GM21381 (cell line): ENCODE results near the gene RNF183.
"Not testable (repeated sequence)": the region's sequence is repeated elsewhere in the genome, so short reads cannot be mapped to it uniquely, and the experiment has no call there.

Experiments used
- ATAC-seq: cut with Tn5 transposase; IDR thresholded peaks from one replicate; pipeline ENCODE4 v1.9.1; 2021; ENCODE audit warnings: mild to moderate bottlenecking, moderate library complexity; ENCODE audit not compliant: unreplicated experiment

RNF183 gene

GRCh38 chr9:113317777-113318176 is 14.6 kb upstream of the RNF183 start:
- no peak for ATAC-seq

GRCh38 chr9:113316030-113316429 is 12.9 kb upstream of the RNF183 start:
- ATAC-seq: no peak

- ATAC-seq: no peak
Measured at GRCh38 chr9:113315231-113315630, 12.1 kb upstream of the RNF183 start.

- no peak for ATAC-seq
Measured at GRCh38 chr9:113313261-113313660, 10.1 kb upstream of the RNF183 start.

GRCh38 chr9:113311961-113312360 is 8.8 kb upstream of the RNF183 start:
- no peak for ATAC-seq

- ATAC-seq: no peak
Measured at GRCh38 chr9:113310538-113310937, 7.4 kb upstream of the RNF183 start.

GRCh38 chr9:113309204-113309813 is 6.1 kb upstream of the RNF183 start:
- ATAC-seq: no peak

GRCh38 chr9:113307396-113307975 is 4.3 kb upstream of the RNF183 start:
- no peak for ATAC-seq

- ATAC-seq: no peak
Measured at GRCh38 chr9:113306566-113306965, 3.4 kb upstream of the RNF183 start.

- no peak for ATAC-seq
Measured at GRCh38 chr9:113301548-113301947, 1.6 kb downstream of the RNF183 start.

GRCh38 chr9:113299800-113300292 is 3.3 kb downstream of the RNF183 start:
- no peak for ATAC-seq

GRCh38 chr9:113298924-113299770 is 4.0 kb downstream of the RNF183 start:
- ATAC-seq: no peak

- no peak for ATAC-seq
Measured at GRCh38 chr9:113298311-113298710, 4.9 kb downstream of the RNF183 start.

- no peak for ATAC-seq
Measured at GRCh38 chr9:113296796-113297558, 6.2 kb downstream of the RNF183 start.

GRCh38 chr9:113296247-113296646 is 6.9 kb downstream of the RNF183 start:
- not testable (repeated sequence) for ATAC-seq

- no peak for ATAC-seq
Measured at GRCh38 chr9:113293285-113293878, 9.8 kb downstream of the RNF183 start.

- ATAC-seq: no peak
Measured at GRCh38 chr9:113290052-113290607, 13.0 kb downstream of the RNF183 start.

GRCh38 chr9:113289091-113289490 is 14.1 kb downstream of the RNF183 start:
- no peak for ATAC-seq

GRCh38 chr9:113281356-113281755 is 21.8 kb downstream of the RNF183 start:
- ATAC-seq: no peak

GRCh38 chr9:113278840-113279239 is 24.3 kb downstream of the RNF183 start:
- no peak for ATAC-seq
